ENCODE data around the gene HSPA4.
A peak's percentile ranks its signal among the peaks of the same experiment; 100 is the strongest.

HSPA4 gene

GRCh38 chr5:133106761-133107572, 55.2 kb downstream of the HSPA4 start:
- no peak for DNase-seq

DNA sequence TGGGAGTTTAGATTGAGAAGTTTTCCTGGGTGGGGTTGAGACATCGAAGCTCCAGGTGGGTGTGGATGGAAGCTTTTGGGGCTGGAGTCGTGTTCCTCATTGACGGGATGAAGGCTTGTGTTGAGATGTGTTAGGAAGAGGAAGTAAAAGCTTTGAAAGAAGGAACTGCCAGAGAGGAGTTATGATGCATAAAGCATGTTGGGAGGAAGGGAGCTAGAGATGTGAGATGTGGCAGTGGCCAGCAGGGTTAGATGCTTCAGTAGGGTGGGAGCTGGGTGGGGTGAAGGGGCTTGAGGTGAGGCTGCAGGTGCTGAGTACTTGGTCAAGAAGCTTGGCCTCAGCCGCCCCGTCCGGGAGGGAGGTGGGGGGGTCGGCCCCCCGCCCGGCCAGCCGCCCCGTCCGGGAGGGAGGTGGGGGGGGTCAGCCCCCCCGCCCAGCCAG, 56.7 kb downstream of the HSPA4 start:
- no peak for DNase-seq

GRCh38 chr5:133109655-133110483, 58.1 kb downstream of the HSPA4 start:
- DNase-seq = no peak

- DNase-seq = no peak
Observed at GRCh38 chr5:133110709-133111108, 58.9 kb downstream of the HSPA4 start.

GRCh38 chr5:133111299-133111698, 59.5 kb downstream of the HSPA4 start:
- peak; percentile 42 for DNase-seq

GRCh38 chr5:133112026-133112660, 60.3 kb downstream of the HSPA4 start:
- no peak for DNase-seq

GRCh38 chr5:133113331-133114061, 61.7 kb downstream of the HSPA4 start:
- DNase-seq = no peak

DNA sequence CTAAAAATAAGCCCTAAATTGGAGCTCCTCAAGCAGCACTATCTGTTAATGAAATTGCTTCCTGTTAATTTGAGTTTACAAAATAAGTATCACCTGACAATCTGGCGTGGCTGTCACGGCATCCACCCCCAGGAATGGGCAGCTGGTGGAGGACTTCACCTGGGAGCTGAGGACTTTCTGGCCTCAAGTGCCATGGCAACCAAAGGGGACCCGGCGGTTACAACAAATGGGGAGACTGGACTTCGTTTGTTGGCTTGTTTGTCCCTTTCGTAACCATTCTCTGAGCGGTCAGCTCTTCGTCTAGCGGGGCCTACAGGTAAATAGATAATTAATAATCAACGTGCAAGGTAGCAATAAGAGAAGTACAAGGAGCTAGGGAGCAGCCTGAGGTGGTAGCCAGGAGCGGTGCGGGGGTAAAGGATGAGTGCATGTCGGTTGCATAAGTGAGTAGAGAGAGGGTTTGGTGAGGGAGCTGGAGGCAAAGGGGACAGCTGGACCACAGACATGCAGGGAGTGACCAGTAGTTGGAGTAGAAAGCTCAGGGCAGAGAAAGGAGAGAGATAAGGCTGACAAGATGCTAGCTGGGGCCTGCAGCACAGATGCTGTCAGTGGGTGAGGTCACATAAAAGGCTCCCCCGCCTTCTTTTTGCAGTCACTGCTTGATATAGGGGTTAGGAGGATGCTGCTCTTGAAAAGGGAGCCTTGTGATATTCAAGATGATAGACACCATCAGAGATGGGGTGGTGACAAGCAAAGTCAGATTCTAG, 62.5 kb downstream of the HSPA4 start:
- DNase-seq = no peak

DNA sequence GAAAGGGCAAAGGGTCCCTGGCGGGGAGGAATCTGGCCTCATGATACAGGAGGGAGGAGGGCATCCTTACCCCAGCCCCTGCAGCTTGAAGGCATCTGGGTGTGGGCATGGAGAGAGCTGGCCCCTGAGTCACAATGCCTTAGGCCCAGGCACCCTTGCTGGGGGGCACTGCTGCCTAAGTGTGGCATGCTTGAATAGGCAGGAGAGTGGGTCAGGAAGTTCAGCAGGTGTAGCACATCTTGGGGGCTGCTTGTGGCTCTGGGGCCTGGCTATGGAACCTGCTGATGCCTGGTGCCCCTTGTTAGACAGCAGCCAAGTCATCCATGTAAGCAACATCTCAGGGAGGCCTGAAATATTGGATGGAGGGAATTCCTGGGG, 63.1 kb downstream of the HSPA4 start:
- no peak for DNase-seq

DNA sequence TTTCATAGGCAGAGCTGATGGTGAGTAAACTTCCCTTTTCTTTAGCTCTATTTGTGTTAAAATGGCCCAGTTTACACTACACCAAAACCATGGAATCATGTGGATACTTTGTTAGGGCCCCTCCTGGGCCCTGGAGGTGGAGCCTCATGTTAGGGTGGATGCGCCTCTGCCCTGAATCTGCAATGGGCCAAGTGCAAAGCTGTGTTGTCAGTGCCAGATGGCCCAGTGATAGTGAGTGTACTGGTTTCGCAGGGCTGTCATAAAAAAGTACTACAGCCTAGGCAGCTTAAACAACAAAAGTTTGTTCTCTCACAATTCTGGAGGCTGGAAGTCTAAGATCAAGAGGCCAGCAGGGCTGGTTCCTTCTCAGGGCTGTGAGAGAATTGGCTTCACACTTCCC, 64.8 kb downstream of the HSPA4 start:
- DNase-seq = no peak

DNA sequence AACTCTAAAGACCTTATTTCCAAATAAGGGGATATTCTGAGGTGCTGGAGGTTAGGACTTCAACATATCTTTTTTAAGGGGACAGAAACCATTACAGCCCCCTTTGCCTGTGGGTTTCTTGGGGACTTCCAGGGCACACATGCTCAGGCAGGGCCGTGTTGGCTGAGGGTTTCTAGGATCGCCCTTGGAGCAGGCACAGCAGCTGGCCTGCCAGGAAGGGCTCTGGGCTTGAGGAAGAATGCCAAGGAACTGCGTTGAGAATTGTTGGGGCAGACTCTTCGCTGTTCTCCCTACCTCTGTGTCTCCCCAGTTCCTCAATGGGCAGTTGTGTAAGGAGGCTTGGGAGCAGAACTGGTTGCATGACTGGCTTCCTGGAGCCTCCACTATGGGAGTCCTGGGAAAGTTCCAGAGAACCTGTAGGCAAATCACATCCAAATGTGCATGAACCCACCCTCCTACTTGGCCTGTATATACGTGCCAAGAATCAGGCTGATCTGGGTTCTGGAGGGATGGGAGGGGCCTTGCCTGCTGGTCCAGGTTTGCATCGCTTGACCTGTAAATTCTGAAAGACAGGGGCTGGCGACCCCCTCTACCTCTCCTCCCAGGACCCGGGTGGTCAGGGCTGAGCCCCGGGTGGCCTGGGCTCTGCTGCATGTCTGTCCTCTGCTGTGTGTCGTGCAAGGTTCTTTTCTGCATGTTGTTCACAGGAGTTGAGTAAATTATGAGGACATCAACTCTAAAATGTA, 65.5 kb downstream of the HSPA4 start:
- DNase-seq = no peak

DNA sequence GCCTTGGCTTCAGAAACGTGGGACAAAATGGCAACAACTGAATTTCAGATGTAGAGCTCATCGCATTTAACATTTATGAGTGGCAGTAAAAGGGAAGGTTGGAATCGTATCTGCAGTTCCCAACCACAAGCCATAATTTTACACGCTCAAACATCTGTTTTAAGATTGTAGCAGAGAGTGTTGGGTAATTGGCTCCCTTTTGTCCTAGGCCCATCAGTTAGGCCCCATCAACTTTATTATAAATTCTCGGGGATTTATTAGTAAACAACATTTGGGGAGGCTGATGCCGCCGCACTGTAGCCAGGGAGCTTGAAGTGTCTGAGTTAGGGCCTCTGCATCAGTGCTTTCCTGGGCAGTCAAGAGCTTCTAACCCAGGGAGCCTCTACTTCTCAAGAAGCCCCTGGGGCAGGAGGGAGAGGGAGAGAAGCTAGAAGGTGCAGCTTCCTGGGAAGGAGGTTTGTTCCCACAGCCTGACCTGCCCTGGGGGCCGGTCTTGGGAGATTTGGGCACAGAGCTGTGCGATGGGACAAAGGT, 66.2 kb downstream of the HSPA4 start:
- DNase-seq = no peak

GRCh38 chr5:133118741-133119140, 66.9 kb downstream of the HSPA4 start:
- DNase-seq = no peak

DNA sequence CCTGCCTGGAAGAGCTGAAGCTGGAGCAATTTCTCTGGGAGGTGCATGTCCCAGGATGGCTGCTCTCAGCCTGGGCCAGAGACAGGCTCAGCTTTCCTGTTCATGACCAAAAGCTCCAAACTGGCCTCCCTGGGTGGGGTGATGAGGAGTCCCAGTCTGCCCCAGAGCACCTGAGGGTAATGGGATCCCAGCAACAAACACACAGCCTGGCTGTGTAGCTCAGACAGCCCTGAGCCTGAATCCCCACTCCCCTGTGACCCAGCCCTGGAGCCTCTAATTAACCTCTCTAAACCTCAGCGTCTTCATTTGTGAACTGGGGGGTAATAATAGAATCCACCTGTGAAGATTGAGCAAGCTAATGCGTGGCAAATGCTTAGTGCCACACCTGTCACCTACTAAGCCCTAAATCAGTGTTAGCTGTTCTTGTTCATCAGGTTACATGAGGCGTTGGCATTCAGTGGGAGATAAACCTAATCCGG, 67.5 kb downstream of the HSPA4 start:
- DNase-seq = no peak

DNA sequence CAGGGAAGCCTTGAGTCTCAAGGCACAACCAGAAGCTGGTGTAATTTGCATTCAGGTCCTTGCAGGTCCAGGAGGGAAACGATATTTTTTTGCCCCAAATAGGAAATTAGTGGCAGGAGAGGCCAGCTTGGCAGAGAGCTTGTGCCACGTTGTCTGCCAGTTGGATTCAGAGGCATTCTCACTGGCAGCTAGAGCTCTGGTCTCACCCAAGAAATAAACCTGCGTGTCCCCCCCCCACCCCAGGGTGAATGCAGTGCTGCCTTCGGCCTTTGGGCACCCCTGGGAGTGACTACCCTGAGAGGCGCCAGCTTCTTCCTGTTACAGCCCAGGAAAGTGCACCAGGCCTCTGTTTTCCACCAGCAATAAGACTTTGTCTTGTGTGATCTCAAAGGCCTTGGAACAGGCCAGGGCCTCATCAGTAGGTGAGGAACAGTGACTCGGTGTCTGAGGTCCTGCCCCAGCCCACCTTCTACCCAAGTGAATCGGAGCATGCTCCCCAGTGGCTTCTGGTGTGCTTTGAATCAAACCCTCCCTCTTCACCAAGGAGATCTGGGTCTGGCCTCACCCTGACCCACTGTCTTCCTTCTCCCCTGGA, 68.4 kb downstream of the HSPA4 start:
- DNase-seq = no peak

- no peak for DNase-seq
Observed at GRCh38 chr5:133121080-133121479, 69.3 kb downstream of the HSPA4 start.

DNA sequence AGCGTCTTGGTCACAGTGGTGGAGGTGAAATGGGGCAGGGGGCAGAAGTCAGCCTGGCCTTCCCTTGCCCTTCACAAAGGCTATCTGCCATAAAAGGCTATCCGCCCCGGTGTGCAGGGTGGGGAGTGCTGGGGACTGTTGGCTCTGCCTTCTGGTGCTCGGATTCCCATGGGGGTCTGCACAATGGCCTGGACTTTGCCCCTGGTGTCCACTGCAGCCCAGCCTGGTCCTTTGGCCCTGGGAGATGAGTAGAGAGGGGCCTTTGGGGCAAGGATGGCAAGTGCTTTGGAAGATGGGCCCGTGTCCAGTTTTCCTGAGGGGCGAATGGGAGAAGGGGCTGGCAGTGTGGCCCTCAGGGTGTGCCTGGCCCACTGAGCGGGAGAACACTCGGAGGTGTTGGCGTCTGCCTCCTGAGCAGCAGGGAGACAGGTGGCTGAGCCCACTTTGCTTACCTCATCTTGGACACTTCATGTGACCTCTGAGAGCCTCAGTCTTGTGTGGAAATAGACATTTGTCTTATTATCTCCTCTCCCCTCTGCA, 69.9 kb downstream of the HSPA4 start:
- no peak for DNase-seq

GRCh38 chr5:133122711-133123110, 70.9 kb downstream of the HSPA4 start:
- DNase-seq = no peak

GRCh38 chr5:133123297-133123696, 71.5 kb downstream of the HSPA4 start:
- DNase-seq = no peak

DNA sequence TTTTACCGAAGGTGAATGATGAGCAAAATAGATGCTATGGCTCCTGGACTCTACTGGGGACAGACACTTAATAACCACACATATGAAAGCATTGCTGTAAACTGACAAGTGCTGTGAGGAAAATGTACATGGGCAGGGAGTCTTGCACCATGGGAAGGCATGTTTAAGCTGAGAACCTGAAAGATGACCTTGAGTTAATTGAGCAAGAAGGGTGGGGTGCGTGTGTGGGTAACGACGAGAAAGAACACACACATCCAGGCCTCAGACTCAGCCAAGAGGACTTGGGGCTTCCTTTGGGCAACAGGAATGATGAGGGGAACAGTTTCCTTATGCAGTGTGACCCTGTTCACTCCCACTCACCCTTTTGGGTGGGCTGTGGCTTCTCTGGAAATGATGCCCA, 73.1 kb downstream of the HSPA4 start:
- no peak for DNase-seq

Measured in NCI-H1105 treated with DMSO at 0.1 percent for 48 hours (cell line).